PC-9 (cell line): ENCODE measurements around the gene DBF4B.

ENCODE experiments used
- EZH2 ChIP-seq: fragments of 200-600 bp; sonication (generic); IDR thresholded peaks from 2 replicates; pipeline ENCODE4 v1.8.0; 2017; ENCODE audit warnings: antibody characterized with exemption, low read depth
- TF ChIP-seq, protein P1 (sequence below): fragments of 200-600 bp; sonication (generic); conservative IDR thresholded peaks from 2 replicates; pipeline ENCODE4 v1.6.1; 2017; ENCODE audit warnings: mixed run types, antibody characterized with exemption, mild to moderate bottlenecking, moderate library complexity

DNA sequence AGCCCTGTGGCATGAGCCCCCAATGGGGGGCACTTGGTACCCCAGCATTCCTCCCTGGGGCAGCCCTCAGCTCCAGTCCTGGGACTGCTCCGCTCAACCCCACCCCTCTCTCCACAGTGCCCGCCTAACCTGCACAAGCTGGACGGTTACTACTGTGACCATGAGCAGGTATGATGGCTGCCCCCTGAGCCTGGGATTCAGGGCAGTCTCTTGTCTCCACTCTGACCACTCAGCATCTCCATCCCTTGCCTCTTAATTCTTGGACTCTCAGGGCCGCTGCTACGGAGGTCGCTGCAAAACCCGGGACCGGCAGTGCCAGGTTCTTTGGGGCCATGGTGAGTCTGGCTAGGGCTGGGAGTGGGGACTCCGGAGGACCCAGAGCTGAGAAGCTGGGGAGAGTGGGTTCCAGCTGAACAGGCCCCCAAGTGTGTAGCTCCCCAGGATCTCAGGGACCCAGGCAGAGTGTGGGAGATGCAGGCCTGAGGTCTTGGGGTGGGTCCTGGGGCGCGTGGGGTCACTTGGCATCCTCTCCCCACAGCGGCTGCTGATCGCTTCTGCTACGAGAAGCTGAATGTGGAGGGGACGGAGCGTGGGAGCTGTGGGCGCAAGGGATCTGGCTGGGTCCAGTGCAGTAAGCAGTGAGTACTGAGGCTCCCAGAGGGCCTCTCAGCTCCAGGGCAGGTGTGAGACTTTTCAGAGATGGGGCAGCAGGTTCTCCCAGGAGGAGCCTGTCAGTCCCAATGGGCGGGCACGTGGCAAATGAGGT lies 68.3 kb downstream of the DBF4B start:
- TF ChIP-seq, protein P1, sequence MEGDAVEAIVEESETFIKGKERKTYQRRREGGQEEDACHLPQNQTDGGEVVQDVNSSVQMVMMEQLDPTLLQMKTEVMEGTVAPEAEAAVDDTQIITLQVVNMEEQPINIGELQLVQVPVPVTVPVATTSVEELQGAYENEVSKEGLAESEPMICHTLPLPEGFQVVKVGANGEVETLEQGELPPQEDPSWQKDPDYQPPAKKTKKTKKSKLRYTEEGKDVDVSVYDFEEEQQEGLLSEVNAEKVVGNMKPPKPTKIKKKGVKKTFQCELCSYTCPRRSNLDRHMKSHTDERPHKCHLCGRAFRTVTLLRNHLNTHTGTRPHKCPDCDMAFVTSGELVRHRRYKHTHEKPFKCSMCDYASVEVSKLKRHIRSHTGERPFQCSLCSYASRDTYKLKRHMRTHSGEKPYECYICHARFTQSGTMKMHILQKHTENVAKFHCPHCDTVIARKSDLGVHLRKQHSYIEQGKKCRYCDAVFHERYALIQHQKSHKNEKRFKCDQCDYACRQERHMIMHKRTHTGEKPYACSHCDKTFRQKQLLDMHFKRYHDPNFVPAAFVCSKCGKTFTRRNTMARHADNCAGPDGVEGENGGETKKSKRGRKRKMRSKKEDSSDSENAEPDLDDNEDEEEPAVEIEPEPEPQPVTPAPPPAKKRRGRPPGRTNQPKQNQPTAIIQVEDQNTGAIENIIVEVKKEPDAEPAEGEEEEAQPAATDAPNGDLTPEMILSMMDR: no peak
- TF ChIP-seq EZH2: no peak
